IMR-90 (cell line): ENCODE results near the gene FLT4.

Source experiments
- BHLHE40 ChIP-seq: fragments of 150-350 bp; IDR thresholded peaks from 2 replicates; pipeline ENCODE4 v1.6.1; 2016; ENCODE audit warnings: mild to moderate bottlenecking, low read depth, low read length
- CTCF ChIP-seq: conservative IDR thresholded peaks from 2 replicates; pipeline ENCODE4 v1.5.1; 2012; ENCODE audit warnings: mild to moderate bottlenecking, low read depth, low read length, improper control_type of control experiment
- MAFK ChIP-seq: IDR thresholded peaks from 2 replicates; pipeline ENCODE4 v1.6.1; 2012; ENCODE audit warnings: low read depth, low read length, improper control_type of control experiment
- MAZ ChIP-seq: IDR thresholded peaks from 2 replicates; pipeline ENCODE4 v1.6.1; 2012; ENCODE audit warnings: low read depth, mild to moderate bottlenecking, low read length, improper control_type of control experiment, moderate library complexity, borderline replicate concordance
- MXI1 ChIP-seq: IDR thresholded peaks from 2 replicates; pipeline ENCODE4 v1.6.1; 2012; ENCODE audit warnings: low read depth, mild to moderate bottlenecking, low read length, moderate library complexity, borderline replicate concordance
- POLR2A ChIP-seq: IDR thresholded peaks from 2 replicates; pipeline ENCODE4 v1.6.1; 2012; ENCODE audit warnings: mild to moderate bottlenecking, low read depth, low read length
- RAD21 ChIP-seq: IDR thresholded peaks from 2 replicates; pipeline ENCODE4 v1.6.1; 2012; ENCODE audit warnings: low read length, improper control_type of control experiment
- RCOR1 ChIP-seq: IDR thresholded peaks from 2 replicates; pipeline ENCODE4 v1.6.1; 2012; ENCODE audit warnings: mild to moderate bottlenecking, low read length, improper control_type of control experiment; ENCODE audit not compliant: insufficient replicate concordance
- RFX5 ChIP-seq: IDR thresholded peaks from 2 replicates; pipeline ENCODE4 v1.8.0; 2012; ENCODE audit warnings: low read depth, mild to moderate bottlenecking, low read length, moderate library complexity
- USF2 ChIP-seq: fragments of 150-350 bp; IDR thresholded peaks from 2 replicates; pipeline ENCODE4 v1.6.1; 2017; ENCODE audit warnings: mild to moderate bottlenecking, antibody characterized with exemption, low read length, low read depth

GRCh38 chr5:180604271-180604670 is 45.1 kb downstream of the FLT4 start:
- TF ChIP-seq CTCF = no peak
- TF ChIP-seq POLR2A = no peak
- no peak for TF ChIP-seq MXI1
- no peak for TF ChIP-seq BHLHE40
- TF ChIP-seq USF2 = no peak
- TF ChIP-seq RFX5 = no peak
- no peak for TF ChIP-seq MAZ
- TF ChIP-seq RAD21 = no peak
- TF ChIP-seq MAFK = no peak
- TF ChIP-seq RCOR1 = no peak
